Measurements from ENCODE around the gene UPP1. TPM values are rescaled to one million over a fixed set of nuclear protein-coding genes. Genes with fewer than 3 reads are reported as not detected.

The UPP1 gene
- total RNA-seq, 1 donor from 2014 or later: 79.8 TPM

- peaks cover 0 to 60% of the 10 kb centered on the region in 2 donors for H3K36me3 ChIP-seq
- no peak overlapping the region for H3K4me3 ChIP-seq
- H3K9me3 ChIP-seq: no peaks in the 10 kb centered on the region
- H3K27me3 ChIP-seq: no peaks in the 10 kb centered on the region
- TF ChIP-seq POLR2A (IDR thresholded peaks at IDR 0.05): no peak
- TF ChIP-seq CTCF (IDR thresholded peaks at IDR 0.05): no peak
- TF ChIP-seq POLR2AphosphoS5 (IDR thresholded peaks at IDR 0.05; ENCODE audit: insufficient read depth in 1 of 2, low read depth in 1 of 2): no peak
- intact Hi-C loops (cut with DNase I): loop anchor here (10.0 kb wide), 1 partner anchor 58 kb away; no protein-coding TSS in a partner anchor
- no peaks in the 10 kb centered on the region for H3K4me1 ChIP-seq
- H3K27ac ChIP-seq: no peak overlapping the region
- DNase-seq (ENCODE audit: extremely low spot score in 2 of 2): peak in 1 of 2 donors; percentile 56
These were observed 13.5 kb downstream of the UPP1 start for GRCh38 chr7:48102530-48102929.

- Histone ChIP-seq H3K27me3 (no peaks in the 10 kb centered on the region), H3K27ac (no peak overlapping the region), H3K36me3 (peaks cover 0 to 52% of the 10 kb centered on the region in 2 donors), H3K9me3 (no peaks in the 10 kb centered on the region), H3K4me1 (no peaks in the 10 kb centered on the region), H3K4me3 (no peak overlapping the region)
- intact Hi-C loops (cut with DNase I): loop anchor here (5.0 to 10.0 kb wide), 2 partner anchors 60 to 158 kb away; partner anchors contain the start of gene PKD1L1
- no peak for TF ChIP-seq POLR2AphosphoS5 (IDR thresholded peaks at IDR 0.05; ENCODE audit: insufficient read depth in 1 of 2, low read depth in 1 of 2)
- no peak for TF ChIP-seq CTCF (IDR thresholded peaks at IDR 0.05)
- no peak for TF ChIP-seq POLR2A (IDR thresholded peaks at IDR 0.05)
- no peak for DNase-seq (ENCODE audit: extremely low spot score in 2 of 2)
These were observed 16.0 kb downstream of the UPP1 start for GRCh38 chr7:48105045-48105444.

GRCh38 chr7:48106906-48107659 lies 18.0 kb downstream of the UPP1 start:
- no peak overlapping the region for H3K4me3 ChIP-seq
- no peak overlapping the region for H3K27ac ChIP-seq
- H3K9me3 ChIP-seq: no peaks in the 10 kb centered on the region
- TF ChIP-seq CTCF (IDR thresholded peaks at IDR 0.05): no peak
- TF ChIP-seq POLR2AphosphoS5 (IDR thresholded peaks at IDR 0.05; ENCODE audit: insufficient read depth in 1 of 2, low read depth in 1 of 2): no peak
- no peak for TF ChIP-seq POLR2A (IDR thresholded peaks at IDR 0.05)
- H3K4me1 ChIP-seq: no peaks in the 10 kb centered on the region
- H3K36me3 ChIP-seq: peaks cover 0 to 41% of the 10 kb centered on the region in 2 donors
- peak in 1 of 2 donors; percentile 76 for DNase-seq (ENCODE audit: extremely low spot score in 2 of 2)
- H3K27me3 ChIP-seq: no peaks in the 10 kb centered on the region
- intact Hi-C loops (cut with DNase I): loop anchor here (5.0 to 10.0 kb wide), 2 partner anchors 62 to 160 kb away; partner anchors contain the start of gene PKD1L1

GRCh38 chr7:48107926-48108472 lies 18.9 kb downstream of the UPP1 start:
- H3K36me3 ChIP-seq: peaks cover 0 to 33% of the 10 kb centered on the region in 2 donors
- intact Hi-C loops (cut with DNase I): loop anchor here (5.0 to 10.0 kb wide), 2 partner anchors 63 to 161 kb away; partner anchors contain the start of gene PKD1L1
- no peak for TF ChIP-seq POLR2AphosphoS5 (IDR thresholded peaks at IDR 0.05; ENCODE audit: insufficient read depth in 1 of 2, low read depth in 1 of 2)
- no peak for TF ChIP-seq POLR2A (IDR thresholded peaks at IDR 0.05)
- no peak for TF ChIP-seq CTCF (IDR thresholded peaks at IDR 0.05)
- no peak for DNase-seq (ENCODE audit: extremely low spot score in 2 of 2)
- H3K27me3 ChIP-seq: no peaks in the 10 kb centered on the region
- no peaks in the 10 kb centered on the region for H3K9me3 ChIP-seq
- H3K4me3 ChIP-seq: no peak overlapping the region
- H3K4me1 ChIP-seq: no peaks in the 10 kb centered on the region
- no peak overlapping the region for H3K27ac ChIP-seq
